ENCODE results near the gene CDK5. TPM values are rescaled to one million over a fixed set of nuclear protein-coding genes. Genes with fewer than 3 reads are reported as not detected.
"Not testable (repeated sequence)": the region's sequence is repeated elsewhere in the genome, so short reads cannot be mapped to it uniquely, and the experiment has no call there.

The CDK5 gene
- total RNA-seq, 1 donor from 2014 or later, result 5.5 TPM

GRCh38 chr7:151017370-151017952, 40.2 kb downstream of the CDK5 start:
- no peak for DNase-seq (ENCODE audit: low spot score)

DNA sequence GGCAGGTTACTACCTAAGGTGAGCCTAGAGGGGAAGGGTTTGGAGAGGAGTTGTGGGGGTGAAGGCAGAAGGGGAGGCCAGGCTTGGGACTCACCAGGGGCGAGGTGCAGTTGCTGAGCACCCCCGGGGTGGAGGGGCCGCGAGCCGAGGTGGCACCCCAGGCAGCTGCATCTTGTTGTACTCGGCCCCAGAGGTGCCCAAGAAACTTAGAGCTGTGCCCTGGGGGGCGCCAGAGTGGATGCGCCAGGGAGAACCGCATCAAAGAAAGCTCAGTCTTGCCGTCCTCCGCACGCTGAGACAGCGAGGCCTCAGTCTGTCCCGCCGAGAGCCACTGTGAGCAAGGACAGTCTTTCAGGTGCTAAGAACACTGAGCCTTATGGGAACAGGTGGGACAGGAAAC, 40.8 kb downstream of the CDK5 start:
- DNase-seq (ENCODE audit: low spot score), result no peak

GRCh38 chr7:151016505-151016904, 41.2 kb downstream of the CDK5 start:
- DNase-seq (ENCODE audit: low spot score), result no peak

DNA sequence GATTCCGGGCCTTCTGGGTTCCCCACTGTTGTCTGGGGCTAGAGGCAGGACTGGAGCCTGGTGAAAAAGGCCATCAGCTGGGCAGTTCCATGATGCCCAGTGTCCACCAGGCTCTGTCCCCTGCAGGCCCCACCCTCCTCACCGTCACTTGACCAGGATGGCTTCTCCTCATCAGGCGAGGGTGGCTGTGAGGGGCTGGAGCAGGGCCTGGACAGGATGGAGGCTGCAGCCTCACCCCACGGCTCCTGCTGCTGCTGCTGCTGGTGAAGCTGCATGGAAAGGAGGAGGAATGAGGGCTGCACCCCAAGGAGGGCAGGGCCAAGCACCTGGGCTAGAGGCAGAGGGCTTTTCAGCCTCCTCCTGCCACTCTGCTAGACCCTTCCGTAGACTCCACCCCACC, 41.7 kb downstream of the CDK5 start:
- DNase-seq (ENCODE audit: low spot score), result no peak

- DNase-seq (ENCODE audit: low spot score), result no peak
These were observed 42.7 kb downstream of the CDK5 start for GRCh38 chr7:151014950-151015349.

DNA sequence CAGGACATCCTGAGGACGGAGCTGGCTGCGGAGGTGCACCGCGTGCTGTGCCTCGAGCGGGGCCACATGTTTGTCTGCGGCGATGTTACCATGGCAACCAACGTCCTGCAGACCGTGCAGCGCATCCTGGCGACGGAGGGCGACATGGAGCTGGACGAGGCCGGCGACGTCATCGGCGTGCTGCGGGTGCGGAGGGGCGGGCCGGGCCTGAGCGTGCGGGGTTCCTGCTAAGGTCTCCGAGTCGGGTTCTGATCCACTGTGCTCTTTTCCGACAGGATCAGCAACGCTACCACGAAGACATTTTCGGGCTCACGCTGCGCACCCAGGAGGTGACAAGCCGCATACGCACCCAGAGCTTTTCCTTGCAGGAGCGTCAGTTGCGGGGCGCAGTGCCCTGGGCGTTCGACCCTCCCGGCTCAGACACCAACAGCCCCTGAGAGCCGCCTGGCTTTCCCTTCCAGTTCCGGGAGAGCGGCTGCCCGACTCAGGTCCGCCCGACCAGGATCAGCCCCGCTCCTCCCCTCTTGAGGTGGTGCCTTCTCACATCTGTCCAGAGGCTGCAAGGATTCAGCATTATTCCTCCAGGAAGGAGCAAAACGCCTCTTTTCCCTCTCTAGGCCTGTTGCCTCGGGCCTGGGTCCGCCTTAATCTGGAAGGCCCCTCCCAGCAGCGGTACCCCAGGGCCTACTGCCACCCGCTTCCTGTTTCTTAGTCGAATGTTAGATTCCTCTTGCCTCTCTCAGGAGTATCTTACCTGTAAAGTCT, 43.8 kb downstream of the CDK5 start:
- DNase-seq (ENCODE audit: low spot score), result peak; percentile 50

DNA sequence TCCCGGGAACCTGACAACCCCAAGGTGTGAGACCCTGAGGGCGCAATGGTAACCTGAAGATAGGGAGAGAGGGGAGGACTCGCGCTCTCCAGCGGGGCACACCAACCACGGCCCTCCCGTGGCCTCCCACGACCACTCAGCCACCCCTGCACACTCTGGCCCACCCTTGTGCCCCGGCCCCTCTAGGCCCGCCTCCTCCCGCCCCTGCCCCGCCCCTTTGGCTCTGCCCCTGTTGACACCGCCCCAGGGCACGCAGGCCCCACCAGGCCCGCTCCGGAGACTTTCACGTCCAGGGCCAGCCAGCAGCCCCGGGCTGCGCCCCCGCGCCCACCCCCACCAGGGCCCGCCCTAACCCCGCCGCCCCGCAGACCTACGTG, 44.4 kb downstream of the CDK5 start:
- no peak for DNase-seq (ENCODE audit: low spot score)

GRCh38 chr7:151012911-151013347, 44.8 kb downstream of the CDK5 start:
- no peak for DNase-seq (ENCODE audit: low spot score)

DNA sequence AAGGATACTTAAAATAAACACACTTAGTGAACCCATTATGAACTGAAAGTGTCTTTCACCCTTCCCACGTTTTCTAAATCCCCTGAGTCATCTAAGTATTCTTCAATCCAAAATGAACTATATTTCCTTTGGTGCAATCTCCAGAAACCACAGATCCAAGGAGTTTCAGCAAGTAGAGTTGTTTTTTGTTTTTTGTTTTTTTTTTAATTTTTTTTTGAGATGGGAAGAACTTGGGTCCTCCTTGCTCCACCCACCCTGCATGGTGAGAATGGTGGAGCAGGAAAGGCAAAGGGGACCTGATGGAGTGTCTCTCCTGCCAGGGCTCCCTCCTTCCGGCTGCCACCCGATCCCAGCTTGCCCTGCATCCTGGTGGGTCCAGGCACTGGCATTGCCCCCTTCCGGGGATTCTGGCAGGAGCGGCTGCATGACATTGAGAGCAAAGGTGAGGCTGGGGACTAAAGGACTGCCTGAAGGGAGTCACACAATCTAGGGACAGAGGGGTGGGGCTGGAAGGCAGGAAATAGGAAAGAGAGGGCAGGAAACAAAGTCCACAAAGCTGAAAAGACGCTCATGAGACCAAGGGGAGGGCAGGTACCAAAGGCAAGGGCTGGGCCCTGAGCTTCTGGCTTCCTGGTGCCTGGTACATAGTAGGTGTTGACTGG, 45.5 kb downstream of the CDK5 start:
- DNase-seq (ENCODE audit: low spot score), result no peak

- not testable (repeated sequence) for DNase-seq (ENCODE audit: low spot score)
These were observed 46.1 kb downstream of the CDK5 start for GRCh38 chr7:151011616-151012015.

DNA sequence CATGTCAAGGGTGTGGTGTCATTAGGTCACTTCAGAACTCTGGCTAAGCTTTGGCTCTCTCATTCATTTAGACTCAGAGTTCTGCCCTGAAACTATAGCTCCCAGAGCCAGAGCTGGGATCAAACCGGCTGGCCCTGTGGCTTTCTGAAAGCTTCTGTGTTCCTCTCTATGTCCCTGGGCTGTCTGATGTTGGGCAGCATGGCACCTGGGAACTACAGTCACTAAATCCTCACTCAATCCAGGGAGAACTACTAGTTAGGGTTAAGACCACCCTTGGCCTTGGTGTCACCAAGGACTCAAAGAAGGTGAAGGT, 46.6 kb downstream of the CDK5 start:
- DNase-seq (ENCODE audit: low spot score), result no peak

- DNase-seq (ENCODE audit: low spot score), result peak; percentile 95
These were observed 47.2 kb downstream of the CDK5 start for GRCh38 chr7:151010307-151011096.

DNA sequence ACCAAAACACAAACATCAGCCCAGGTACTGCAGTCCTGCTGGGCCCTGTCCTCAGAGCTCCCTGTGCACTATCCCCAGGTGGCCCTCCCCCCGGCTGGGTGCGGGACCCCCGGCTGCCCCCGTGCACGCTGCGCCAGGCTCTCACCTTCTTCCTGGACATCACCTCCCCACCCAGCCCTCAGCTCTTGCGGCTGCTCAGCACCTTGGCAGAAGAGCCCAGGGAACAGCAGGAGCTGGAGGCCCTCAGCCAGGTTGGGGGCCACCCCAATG, 47.7 kb downstream of the CDK5 start:
- DNase-seq (ENCODE audit: low spot score), result no peak

DNA sequence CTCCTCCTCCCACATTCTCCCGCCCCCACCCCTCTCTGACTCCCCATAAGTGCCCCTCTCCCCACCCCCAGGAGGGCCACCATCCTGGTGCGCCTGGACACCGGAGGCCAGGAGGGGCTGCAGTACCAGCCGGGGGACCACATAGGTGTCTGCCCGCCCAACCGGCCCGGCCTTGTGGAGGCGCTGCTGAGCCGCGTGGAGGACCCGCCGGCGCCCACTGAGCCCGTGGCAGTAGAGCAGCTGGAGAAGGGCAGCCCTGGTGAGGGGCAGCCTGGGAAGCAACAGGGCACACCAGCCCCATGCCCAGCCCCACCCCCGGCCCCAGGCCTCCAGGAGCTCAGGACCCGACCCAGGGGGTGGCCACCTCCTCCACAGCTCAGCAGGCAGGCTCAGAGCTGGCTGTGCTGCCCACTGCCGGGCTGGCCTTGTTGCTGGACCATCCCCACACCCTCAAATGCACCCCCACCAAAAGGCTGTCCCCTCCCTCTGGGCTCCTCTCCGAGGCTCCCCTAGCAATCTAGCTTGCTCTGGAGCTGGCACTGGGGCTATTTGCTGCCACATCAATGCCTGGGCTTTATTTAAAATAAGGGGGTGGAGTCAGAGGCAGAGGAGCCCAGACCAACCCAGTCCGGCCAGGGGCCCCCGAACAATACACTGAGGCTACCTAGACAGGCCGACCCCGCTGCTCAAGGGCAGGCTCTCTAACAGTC, 48.2 kb downstream of the CDK5 start:
- peak; percentile 78 for DNase-seq (ENCODE audit: low spot score)

GRCh38 chr7:151008511-151009323, 49.0 kb downstream of the CDK5 start:
- DNase-seq (ENCODE audit: low spot score), result peak; percentile 71

- DNase-seq (ENCODE audit: low spot score), result peak; percentile 87
These were observed 49.6 kb downstream of the CDK5 start for GRCh38 chr7:151008143-151008510.

- no peak for DNase-seq (ENCODE audit: low spot score)
These were observed 50.2 kb downstream of the CDK5 start for GRCh38 chr7:151007469-151007898.

GRCh38 chr7:151006590-151007300, 51.0 kb downstream of the CDK5 start:
- DNase-seq (ENCODE audit: low spot score), result no peak

DNA sequence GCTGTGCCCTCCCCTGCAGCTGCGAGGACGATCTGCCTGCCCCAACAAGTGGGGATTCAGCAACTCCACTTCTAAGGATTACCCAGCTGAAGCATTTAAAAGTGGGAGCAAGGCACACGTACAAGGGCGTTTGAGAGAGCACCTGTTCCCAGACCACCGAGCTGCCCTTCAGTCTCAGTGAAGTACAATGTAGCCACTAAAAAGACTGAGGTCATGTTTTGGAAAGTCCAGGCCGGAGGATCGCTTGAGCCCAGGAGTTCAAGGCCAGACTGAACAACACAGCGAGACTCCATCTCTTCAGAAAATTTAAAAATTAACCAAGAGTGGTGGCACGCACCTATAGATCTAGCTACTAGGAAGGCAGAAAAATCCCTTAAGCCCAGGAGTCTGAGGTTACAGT, 52.1 kb downstream of the CDK5 start:
- no peak for DNase-seq (ENCODE audit: low spot score)

Measured in umbilical cord (tissue), 2 donors.